Fibroblast of skin of left quadriceps (primary cell): ENCODE results near the gene SOCS3.

Experiments used
- DNase-seq, 2 experiments: peaks; one replicate each; pipeline ENCODE4 v3.0.0-alpha.2; 2013; ENCODE audit warnings: low read depth in 2 of 2

Gene SOCS3

GRCh38 chr17:78307887-78308638, 51.8 kb downstream of the SOCS3 start:
- no peak for DNase-seq

GRCh38 chr17:78306913-78307312, 53.0 kb downstream of the SOCS3 start:
- no peak for DNase-seq
